ENCODE data around the gene FOSB. TPM values are rescaled to one million over a fixed set of nuclear protein-coding genes. Genes with fewer than 3 reads are reported as not detected.

Gene FOSB
- total and polyA plus RNA-seq, 11 donors = 0.23 to 107 (median 1.1) TPM

DNA sequence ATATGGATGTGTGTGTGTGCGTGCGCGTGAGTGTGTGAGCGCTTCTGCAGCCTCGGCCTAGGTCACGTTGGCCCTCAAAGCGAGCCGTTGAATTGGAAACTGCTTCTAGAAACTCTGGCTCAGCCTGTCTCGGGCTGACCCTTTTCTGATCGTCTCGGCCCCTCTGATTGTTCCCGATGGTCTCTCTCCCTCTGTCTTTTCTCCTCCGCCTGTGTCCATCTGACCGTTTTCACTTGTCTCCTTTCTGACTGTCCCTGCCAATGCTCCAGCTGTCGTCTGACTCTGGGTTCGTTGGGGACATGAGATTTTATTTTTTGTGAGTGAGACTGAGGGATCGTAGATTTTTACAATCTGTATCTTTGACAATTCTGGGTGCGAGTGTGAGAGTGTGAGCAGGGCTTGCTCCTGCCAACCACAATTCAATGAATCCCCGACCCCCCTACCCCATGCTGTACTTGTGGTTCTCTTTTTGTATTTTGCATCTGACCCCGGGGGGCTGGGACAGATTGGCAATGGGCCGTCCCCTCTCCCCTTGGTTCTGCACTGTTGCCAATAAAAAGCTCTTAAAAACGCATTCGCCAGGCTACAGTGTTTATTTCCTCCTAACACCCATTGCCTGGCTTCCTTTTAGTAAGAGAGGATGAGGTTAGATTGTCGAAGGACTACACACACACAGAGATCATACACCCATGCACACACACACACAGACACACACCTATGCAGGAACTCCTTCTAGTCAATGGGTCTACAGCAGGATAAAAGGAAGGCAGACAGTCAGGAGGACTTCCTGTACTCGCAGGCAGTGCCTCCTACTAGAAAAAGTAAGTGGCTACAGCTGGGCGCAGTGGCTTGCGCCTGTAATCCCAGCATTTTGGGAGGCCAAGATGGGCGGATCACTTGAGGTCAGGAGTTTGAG, 7.1 kb downstream of the FOSB start:
- ATAC-seq (no peak), DNase-seq (no peak)
- Histone ChIP-seq H3K27ac (no peak overlapping the region), H3K27me3 (peaks cover 0 to 17% (median 0%) of the 10 kb centered on the region in 9 donors), H3K4me3 (no peak overlapping the region), H3K9me3 (no peaks in the 10 kb centered on the region), H3K4me1 (peaks cover 4 to 37% (median 16%) of the 10 kb centered on the region in 12 donors), H3K36me3 (no peaks in the 10 kb centered on the region)
- 63 to 69% (median 66%) methylated on average over 28 of the region's 28 CpGs for WGBS, 4 donors
- intact Hi-C loops (cut with DNase I) = loop anchor here in 1 of 10 donors (10.0 kb wide), 1 partner anchor 50 kb away; the partner anchor contains the start of gene ERCC1
- TF ChIP-seq, protein P1, sequence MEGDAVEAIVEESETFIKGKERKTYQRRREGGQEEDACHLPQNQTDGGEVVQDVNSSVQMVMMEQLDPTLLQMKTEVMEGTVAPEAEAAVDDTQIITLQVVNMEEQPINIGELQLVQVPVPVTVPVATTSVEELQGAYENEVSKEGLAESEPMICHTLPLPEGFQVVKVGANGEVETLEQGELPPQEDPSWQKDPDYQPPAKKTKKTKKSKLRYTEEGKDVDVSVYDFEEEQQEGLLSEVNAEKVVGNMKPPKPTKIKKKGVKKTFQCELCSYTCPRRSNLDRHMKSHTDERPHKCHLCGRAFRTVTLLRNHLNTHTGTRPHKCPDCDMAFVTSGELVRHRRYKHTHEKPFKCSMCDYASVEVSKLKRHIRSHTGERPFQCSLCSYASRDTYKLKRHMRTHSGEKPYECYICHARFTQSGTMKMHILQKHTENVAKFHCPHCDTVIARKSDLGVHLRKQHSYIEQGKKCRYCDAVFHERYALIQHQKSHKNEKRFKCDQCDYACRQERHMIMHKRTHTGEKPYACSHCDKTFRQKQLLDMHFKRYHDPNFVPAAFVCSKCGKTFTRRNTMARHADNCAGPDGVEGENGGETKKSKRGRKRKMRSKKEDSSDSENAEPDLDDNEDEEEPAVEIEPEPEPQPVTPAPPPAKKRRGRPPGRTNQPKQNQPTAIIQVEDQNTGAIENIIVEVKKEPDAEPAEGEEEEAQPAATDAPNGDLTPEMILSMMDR (IDR thresholded peaks at IDR 0.05) = no peak
- no peak for TF ChIP-seq POLR2A (IDR thresholded peaks at IDR 0.05)

GRCh38 chr19:45475537-45476291, 7.9 kb downstream of the FOSB start:
- no peak for ATAC-seq
- intact Hi-C loops (cut with DNase I) = loop anchor here in 1 of 10 donors (10.0 kb wide), 1 partner anchor 51 kb away; the partner anchor contains the start of gene ERCC1

GRCh38 chr19:45476304-45476703, 8.5 kb downstream of the FOSB start:
- peaks cover 0 to 17% (median 0%) of the 10 kb centered on the region in 9 donors for H3K27me3 ChIP-seq
- 55 to 65% (median 60%) methylated on average over 5 of the region's 5 CpGs for WGBS, 4 donors
- no peak for DNase-seq
- TF ChIP-seq, protein P1 (IDR thresholded peaks at IDR 0.05) = no peak
- no peak for TF ChIP-seq POLR2A (IDR thresholded peaks at IDR 0.05)
- H3K36me3 ChIP-seq = no peaks in the 10 kb centered on the region
- H3K4me1 ChIP-seq = peaks cover 0 to 28% (median 10%) of the 10 kb centered on the region in 12 donors
- ATAC-seq = no peak
- no peaks in the 10 kb centered on the region for H3K9me3 ChIP-seq
- intact Hi-C loops (cut with DNase I) = loop anchor here in 1 of 10 donors (10.0 kb wide), 1 partner anchor 52 kb away; the partner anchor contains the start of gene ERCC1
- H3K4me3 ChIP-seq = no peak overlapping the region
- H3K27ac ChIP-seq = no peak overlapping the region

More at GRCh38 chr19:45475537-45476291, 7.9 kb downstream of the FOSB start:
- WGBS, 4 donors = 79 to 86% (median 80%) methylated on average over 6 of the region's 6 CpGs
- H3K9me3 ChIP-seq = no peaks in the 10 kb centered on the region
- no peak for DNase-seq
- H3K27ac ChIP-seq = no peak overlapping the region
- peaks cover 0 to 17% (median 0%) of the 10 kb centered on the region in 9 donors for H3K27me3 ChIP-seq
- no peak overlapping the region for H3K4me3 ChIP-seq
- TF ChIP-seq, protein P1 (IDR thresholded peaks at IDR 0.05) = no peak
- no peak for TF ChIP-seq POLR2A (IDR thresholded peaks at IDR 0.05)
- H3K36me3 ChIP-seq = no peaks in the 10 kb centered on the region
- peaks cover 0 to 28% (median 10%) of the 10 kb centered on the region in 12 donors for H3K4me1 ChIP-seq
